22Rv1 (cell line): Measurements from ENCODE around the gene SMAGP.
"Not testable (repeated sequence)": the region's sequence is repeated elsewhere in the genome, so short reads cannot be mapped to it uniquely, and the experiment has no call there.

Experiments used
- H3K27ac ChIP-seq: fragments of 450-650 bp; 2 replicates; pipeline ENCODE4 v1.5.1; 2017
- ZFX ChIP-seq: fragments of 450-650 bp; IDR thresholded peaks from 2 replicates; pipeline ENCODE4 v1.6.1; 2017; ENCODE audit warnings: antibody characterized with exemption, borderline replicate concordance
- TF ChIP-seq, protein P1 (sequence below): fragments of 450-650 bp; IDR thresholded peaks from 2 replicates; pipeline ENCODE4 v1.5.1; 2017; ENCODE audit warnings: mild to moderate bottlenecking

The SMAGP gene

DNA sequence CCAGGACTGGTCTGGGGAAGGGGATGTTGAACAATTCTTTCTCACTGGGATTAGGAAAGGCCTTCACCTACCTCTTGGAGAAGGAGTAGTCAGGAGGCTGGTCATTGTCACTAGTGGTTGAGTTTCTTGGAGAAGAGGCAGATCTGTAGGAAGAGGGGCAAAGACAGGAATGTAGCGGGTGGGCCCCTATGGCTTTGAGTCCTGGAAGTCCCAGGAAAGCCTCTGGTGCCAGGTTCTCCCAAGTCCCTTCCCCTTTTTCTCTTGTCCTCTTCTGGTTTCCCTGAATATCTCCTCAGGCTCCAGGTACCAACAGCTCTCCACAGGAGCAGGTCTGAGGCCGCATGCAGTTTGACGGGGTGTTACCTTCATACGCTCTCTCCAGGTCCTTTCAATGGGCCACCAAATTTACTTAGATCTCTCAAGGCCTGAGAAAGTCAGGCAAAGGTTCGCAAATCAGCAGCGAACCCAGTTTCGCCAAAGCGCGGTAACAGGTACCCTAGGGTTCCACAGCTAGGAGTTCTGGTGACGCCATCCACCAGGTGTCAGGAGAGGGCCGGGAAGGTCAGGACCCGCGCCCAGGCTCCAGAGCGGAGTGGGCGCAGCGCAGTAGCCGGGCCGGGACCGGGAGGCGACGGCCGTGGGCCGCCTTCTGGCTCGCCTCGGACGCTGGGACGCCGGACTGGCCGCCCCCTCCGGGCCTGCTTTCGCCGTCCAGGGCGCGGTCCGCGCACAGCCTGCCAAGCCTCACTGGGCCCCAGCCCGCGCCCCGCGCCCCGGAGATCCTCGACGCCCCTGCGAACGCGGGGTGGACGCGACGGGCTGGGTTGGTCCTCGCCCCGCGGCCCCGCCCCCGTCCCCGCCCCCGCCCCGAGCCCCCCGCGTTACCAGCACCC is 795 bp downstream of the SMAGP start:
- H3K27ac ChIP-seq = peak overlapping the region; percentile 66
- TF ChIP-seq ZFX = no peak
- TF ChIP-seq, protein P1, sequence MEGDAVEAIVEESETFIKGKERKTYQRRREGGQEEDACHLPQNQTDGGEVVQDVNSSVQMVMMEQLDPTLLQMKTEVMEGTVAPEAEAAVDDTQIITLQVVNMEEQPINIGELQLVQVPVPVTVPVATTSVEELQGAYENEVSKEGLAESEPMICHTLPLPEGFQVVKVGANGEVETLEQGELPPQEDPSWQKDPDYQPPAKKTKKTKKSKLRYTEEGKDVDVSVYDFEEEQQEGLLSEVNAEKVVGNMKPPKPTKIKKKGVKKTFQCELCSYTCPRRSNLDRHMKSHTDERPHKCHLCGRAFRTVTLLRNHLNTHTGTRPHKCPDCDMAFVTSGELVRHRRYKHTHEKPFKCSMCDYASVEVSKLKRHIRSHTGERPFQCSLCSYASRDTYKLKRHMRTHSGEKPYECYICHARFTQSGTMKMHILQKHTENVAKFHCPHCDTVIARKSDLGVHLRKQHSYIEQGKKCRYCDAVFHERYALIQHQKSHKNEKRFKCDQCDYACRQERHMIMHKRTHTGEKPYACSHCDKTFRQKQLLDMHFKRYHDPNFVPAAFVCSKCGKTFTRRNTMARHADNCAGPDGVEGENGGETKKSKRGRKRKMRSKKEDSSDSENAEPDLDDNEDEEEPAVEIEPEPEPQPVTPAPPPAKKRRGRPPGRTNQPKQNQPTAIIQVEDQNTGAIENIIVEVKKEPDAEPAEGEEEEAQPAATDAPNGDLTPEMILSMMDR = peak; percentile 50; the same call in 1 of the 2 replicates

DNA sequence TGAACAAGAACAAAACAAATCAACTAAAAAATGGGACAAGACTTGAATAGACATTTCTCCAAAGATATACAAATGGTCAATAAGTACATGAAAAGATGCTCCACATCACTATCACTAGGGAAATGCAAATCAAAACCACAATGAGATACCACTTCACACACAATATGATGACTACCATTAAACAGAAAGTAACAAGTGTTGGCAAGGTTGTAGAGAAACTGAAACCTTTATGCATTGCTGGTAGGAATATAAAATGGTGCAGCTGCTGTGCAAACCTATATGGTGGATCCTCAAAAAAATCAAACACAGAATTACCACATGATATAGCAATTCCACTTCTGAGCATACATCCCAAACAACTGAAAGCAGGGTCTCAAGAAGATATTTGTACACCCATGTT is 5.2 kb downstream of the SMAGP start:
- TF ChIP-seq ZFX = no peak
- TF ChIP-seq, protein P1 = no peak
- H3K27ac ChIP-seq = no peak overlapping the region

DNA sequence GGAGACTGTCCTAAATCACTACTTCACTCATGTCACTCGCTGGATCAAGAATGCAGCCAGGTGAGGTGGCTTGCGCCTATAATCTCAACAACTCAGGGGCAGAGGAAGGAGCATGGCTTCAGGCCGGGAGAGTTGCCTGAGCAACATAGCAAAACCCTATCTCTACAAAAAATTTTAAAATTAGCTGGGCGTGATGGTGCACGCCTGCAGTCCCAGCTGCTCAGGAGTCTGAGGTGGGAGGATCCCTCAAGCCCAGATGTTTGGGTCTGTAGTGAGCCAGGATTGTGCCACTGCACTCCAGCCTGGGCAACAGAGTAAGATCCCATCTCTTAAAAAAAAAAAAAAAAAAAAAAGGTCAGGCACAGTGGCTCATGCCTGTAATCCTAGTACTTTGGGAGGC is 5.9 kb downstream of the SMAGP start:
- no peak overlapping the region for H3K27ac ChIP-seq
- no peak for TF ChIP-seq ZFX
- TF ChIP-seq, protein P1 = no peak

DNA sequence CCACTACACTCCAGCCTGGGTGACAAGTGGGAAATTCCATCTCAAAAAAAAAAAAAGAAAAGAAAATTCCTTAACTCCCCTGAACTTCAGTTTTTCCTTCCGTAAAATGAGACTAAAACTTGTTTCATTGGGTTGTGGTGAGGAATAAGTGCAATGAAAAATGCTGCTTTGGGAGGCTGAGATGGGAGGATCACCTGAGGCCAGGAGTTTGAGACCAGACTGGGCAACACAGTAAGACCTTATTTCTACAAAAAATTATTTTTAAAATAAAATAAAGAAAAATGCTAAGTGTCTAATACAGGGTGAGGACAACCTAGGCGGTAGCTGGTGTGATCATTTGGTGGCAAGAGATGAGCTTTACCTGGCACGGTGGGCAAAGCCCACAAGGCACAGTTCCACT is 6.9 kb downstream of the SMAGP start:
- H3K27ac ChIP-seq = no peak overlapping the region
- TF ChIP-seq, protein P1 = no peak
- TF ChIP-seq ZFX = no peak

DNA sequence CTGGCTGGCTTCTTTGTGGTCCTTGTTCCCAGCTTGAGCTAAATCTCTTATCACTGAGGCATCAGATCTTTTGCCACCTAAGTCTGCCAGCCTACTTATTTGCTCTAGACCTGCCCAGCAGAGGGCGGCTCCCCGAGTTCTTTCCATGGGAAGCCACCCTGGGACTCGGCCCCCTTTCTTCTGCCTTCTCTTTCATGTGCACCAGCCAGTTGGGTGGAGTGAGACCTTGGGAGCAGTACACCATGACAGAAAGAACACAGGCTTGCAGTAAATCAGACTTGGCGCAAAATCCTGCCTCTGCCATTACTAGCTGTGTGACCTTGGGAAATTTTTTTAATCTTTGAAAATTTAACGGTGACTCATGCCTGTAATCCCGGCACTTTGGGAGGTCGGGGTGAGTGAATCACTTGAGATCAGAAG is 7.4 kb downstream of the SMAGP start:
- TF ChIP-seq, protein P1 = peak; percentile 40
- TF ChIP-seq ZFX = no peak
- no peak overlapping the region for H3K27ac ChIP-seq

DNA sequence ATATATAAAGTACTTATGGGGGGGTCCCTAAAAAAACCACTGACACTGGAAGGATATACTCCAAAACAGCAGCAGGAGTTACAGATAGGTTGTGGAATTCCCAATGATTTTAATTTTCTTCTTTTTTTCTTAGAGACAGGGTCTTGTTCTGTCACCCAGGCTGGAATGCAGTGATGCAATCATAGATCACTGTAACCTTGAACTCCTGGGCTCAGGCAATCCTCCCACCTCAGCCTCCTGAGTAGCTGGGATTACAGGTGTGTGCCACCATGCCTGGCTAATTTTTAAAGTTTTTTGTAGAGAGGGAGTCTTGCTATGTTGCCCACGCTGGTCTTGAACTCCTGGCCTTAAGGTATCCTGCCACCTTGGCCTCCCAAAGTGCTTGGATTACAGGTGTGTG is 10.6 kb downstream of the SMAGP start:
- H3K27ac ChIP-seq = not testable (repeated sequence)

DNA sequence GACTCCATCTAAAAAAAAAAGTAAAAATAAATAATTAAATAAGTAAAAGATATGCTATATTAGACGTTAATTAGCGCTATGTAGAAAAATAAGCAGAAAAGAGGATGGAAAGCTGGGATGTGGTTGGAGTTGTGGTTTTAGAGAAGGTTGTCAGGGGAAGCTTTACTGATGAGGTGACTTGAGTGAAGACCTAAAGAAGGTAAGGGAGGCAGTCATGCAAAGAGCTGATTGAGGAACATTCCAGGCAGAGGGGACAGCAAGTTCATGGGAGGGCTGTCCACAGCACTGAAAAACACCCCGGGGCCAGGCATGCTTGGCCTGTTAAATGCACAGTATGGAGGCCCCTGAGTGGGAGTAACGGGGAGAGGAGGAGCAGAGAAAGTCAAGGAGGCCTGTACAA is 15.7 kb downstream of the SMAGP start:
- TF ChIP-seq, protein P1 = no peak
- TF ChIP-seq ZFX = no peak
- no peak overlapping the region for H3K27ac ChIP-seq
